Ishikawa (cell line): ENCODE data around the gene PPA1.

Experiments used
- CEBPB ChIP-seq: IDR thresholded peaks from 2 replicates; pipeline ENCODE4 v1.6.1; 2012
- EGR1 ChIP-seq: IDR thresholded peaks from 2 replicates; pipeline ENCODE4 v1.6.1; 2012
- EP300 ChIP-seq: IDR thresholded peaks from 2 replicates; pipeline ENCODE4 v1.6.1; 2012; ENCODE audit warnings: borderline replicate concordance
- FOXM1 ChIP-seq: IDR thresholded peaks from 2 replicates; pipeline ENCODE4 v1.6.1; 2012; ENCODE audit warnings: low read depth, borderline replicate concordance
- RAD21 ChIP-seq: IDR thresholded peaks from 2 replicates; pipeline ENCODE4 v1.6.1; 2012; ENCODE audit warnings: low read depth
- REST ChIP-seq: IDR thresholded peaks from 2 replicates; pipeline ENCODE4 v1.6.1; 2012; ENCODE audit warnings: low read depth, mild to moderate bottlenecking
- TAF1 ChIP-seq: IDR thresholded peaks from 2 replicates; pipeline ENCODE4 v1.6.1; 2012; ENCODE audit warnings: low read depth, mild to moderate bottlenecking
- TCF12 ChIP-seq: IDR thresholded peaks from 2 replicates; pipeline ENCODE4 v1.6.1; 2012; ENCODE audit warnings: low read depth
- TEAD4 ChIP-seq: IDR thresholded peaks from 2 replicates; pipeline ENCODE4 v1.6.1; 2012
- YY1 ChIP-seq: IDR thresholded peaks from 2 replicates; pipeline ENCODE4 v1.6.1; 2012; ENCODE audit warnings: low read depth
- TF ChIP-seq, protein P1 (sequence below): IDR thresholded peaks from 2 replicates; pipeline ENCODE4 v1.6.1; 2012
- TF ChIP-seq, protein P2 (sequence below): IDR thresholded peaks from 2 replicates; pipeline ENCODE4 v1.6.1; 2012

DNA sequence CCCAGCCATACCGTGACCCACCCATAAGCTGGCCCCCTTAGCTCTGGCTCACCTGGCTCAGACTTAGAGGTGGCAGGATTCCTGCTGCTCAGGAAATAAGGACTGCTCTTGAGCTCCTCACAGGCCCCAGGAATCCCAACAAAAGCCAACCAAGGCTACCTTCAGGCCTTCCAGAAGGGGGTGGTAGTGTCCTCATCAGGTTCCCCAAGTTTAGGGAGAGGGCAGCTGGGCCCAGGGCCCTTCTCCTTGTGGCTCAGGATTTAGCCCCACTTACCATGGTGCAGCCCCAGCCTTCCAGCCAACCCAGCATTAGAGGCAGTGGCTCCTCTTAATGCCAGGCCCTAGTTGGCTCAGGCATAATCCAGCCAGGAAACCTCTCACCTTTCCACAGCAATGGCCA, 27.0 kb upstream of the PPA1 start:
- TF ChIP-seq CEBPB (no peak), EP300 (no peak), RAD21 (peak; percentile 10; the same call in 1 of the 2 replicates), REST (no peak), YY1 (no peak), FOXM1 (no peak), TAF1 (no peak), TEAD4 (no peak), EGR1 (no peak), TCF12 (no peak)
- TF ChIP-seq, protein P1, sequence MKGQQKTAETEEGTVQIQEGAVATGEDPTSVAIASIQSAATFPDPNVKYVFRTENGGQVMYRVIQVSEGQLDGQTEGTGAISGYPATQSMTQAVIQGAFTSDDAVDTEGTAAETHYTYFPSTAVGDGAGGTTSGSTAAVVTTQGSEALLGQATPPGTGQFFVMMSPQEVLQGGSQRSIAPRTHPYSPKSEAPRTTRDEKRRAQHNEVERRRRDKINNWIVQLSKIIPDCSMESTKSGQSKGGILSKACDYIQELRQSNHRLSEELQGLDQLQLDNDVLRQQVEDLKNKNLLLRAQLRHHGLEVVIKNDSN, result no peak
- TF ChIP-seq, protein P2, sequence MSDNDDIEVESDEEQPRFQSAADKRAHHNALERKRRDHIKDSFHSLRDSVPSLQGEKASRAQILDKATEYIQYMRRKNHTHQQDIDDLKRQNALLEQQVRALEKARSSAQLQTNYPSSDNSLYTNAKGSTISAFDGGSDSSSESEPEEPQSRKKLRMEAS, result no peak
